ENCODE measurements around the gene ANKS1A.
"Not testable (repeated sequence)": the region's sequence is repeated elsewhere in the genome, so short reads cannot be mapped to it uniquely, and the experiment has no call there.

The ANKS1A gene

DNA sequence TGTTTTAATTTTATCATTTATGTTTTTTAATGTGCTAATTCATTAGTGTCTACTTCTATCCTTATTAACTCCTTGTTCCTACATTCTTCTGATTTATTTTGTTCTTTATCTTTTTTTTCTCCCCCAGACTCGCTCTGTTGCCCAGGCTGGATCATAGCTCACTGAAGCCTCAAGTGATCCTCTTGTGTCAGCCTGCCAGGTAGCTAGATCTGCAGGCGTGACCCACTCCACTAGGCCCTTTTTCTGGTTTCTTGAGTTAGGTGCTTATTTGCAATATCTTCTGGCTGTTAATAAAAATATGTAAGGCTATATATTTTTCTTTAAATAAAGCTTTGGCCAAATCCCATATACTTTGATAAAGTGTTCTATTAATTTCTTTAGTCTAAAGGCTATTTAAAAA, 4.1 kb upstream of the ANKS1A start:
- DNase-seq = no peak

DNA sequence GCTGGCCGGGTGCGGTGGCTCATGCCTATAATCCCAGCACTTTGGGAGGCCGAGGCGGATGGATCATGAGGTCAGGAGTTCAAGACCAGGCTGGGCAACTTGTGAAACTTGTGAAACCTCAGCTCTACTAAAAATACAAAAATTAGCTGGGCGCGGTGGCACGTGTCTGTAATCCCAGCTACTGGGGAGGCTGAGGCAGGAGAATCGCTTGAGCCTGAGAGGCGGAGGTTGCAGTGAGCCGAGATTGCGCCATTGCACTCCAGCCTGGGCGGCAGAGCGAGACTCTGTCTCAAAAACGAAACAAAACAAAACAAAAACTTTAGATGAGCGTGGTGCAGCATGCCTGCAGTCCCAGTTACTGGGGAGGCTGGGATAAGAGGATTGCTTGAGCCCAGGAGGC, 3.2 kb upstream of the ANKS1A start:
- not testable (repeated sequence) for DNase-seq

DNA sequence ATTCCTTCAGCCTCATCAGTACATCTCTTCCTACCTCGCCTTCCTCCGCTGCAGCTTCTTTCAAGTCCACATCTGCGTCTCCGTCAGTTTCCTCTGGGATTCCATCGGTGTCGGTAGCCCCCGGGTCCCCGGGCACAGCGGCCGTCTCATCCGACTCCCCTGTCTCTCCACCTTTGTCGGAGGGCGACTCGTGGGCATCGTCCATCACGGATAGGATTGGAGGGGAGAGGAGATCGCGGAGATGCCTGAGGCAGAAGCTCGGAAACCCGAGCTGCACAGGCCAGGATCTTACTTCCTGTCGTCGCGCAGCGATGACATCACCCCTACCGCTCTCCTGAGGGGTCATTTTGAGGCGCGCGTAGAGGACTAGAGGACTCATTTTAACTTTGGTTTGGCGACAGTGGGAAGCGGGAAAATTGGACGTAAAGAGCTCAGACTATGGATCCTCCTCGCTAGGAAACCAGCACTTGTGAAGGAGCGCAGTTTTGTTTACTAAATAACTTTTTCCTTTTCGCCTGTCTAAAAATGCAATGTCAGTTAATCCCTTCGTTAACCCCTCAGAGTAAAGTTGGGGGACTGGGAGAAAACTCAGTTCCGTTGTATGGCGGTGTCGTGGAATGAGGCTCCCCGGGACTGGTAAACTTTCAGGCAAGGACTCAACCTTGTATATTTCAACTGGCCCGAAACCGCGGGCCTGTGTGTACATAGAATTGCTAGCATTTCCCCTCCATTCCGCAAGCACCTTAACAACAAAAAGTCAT, 1.1 kb upstream of the ANKS1A start, which contains the start of gene TAF11:
TSS of gene TAF11 (minus strand) at position 290 of the 761 bp plus-strand sequence. CDS start at position 205, 85 bp downstream.
- peak; percentile 95 for DNase-seq

DNA sequence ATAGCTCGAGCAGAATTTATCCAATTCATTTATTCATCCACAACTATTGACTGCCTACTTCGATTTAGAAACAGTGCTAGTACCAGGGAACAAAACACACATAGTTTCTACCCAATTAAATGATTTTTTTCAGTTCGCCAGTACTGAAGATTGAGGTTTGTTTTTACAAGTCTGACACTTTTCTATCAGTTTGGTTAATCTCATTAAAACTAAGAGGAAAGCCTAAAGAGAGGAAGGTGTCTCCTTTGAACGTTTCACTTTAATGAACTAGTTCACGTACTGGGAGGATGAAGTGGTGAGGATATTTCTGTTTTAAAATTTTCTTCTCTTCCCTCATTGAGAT, 570 bp upstream of the ANKS1A start:
- no peak for DNase-seq

DNA sequence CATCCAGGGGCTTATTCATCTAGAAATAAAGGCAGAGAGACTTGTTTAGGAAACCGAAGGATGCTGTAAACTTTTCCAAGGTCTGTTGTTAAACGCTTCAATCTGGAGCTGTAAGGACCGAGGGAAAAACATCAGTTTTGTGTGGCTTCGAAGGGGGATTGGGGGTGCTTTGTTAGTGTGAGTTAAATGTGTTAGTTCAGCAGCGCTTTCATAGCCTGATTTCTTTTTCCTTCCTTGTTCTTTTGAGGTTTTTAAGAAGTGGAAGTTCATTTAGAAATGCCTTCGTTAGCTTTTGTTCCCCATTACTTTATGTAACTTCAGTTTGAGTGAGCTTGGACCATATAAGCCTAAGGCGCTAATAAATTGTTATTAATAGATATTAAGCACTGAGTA, 1.5 kb downstream of the ANKS1A start:
- DNase-seq = no peak

DNA sequence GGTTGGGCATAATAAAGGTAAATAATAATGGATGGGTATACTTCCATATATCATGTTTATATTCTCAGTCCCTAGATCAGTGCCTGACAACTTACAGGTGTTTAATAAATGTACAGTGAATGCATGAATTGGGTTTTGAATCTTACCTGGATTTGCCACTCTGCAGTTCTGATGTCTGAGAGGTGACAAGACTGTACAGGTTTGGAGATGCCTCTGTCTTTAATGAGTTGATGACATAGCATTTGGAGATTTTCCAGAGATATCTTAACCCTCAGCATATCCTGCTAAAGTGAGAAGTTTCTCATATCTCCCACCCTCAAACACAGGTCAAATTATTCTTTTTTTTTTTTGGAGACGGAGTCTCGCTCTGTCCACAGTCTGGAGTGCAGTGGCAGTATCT, 2.2 kb downstream of the ANKS1A start:
- DNase-seq = no peak

DNA sequence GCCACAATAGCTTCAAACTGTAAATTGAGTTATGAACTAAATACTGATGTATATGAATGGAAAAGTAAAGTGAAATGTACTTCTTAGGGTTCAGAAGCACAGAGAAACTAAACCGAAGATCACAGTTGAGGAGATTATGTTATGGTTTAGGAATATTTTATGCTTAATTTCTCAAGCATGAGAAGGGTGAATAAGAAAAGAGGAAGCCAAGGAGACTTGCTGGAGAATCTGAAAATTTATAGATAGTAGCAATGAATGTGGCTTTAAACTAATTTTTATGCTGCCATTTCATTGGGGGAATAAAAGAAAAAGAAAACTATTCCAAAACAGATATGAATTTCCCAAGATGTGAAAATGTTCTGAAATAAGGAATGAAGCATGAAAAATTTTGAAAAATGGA, 5.6 kb downstream of the ANKS1A start:
- DNase-seq = no peak

DNA sequence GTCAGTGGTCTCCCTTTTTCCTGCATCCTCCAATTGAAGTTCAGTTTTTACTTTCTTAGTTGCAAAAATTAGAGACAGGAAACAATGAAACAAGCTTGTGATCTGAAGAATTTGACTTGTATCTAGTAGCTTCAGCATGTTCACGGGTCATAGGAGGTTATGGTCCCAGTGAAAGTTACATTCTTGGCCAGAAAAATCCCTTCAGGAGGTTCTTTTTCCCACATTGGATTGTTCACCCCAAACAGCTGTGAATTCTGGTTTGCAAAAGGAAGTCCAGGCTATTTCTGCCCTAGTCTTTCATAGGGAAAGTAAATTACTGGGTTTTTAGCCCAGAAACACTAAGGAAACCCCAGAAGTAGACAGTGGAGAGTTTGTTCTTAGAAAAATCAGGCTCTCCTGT, 8.1 kb downstream of the ANKS1A start:
- DNase-seq = no peak

DNA sequence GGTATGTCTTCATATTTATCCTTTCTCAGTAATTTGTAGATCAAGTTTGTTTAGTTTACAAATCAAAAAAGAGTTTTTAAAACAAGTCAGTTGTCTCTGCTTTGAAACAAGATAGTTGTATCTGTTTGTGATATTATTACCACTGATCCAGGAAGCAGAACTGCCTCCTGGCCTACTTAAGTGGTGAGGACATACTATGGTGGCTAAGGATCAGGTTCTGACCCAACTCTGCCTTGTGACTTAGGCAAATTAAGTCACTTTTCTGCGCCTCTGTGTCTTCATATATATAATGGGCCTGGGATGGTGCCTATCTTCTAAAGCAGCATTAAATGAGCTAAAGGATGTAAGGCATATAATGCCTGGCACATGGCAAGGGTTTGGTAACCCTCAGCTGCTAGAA, 8.7 kb downstream of the ANKS1A start:
- no peak for DNase-seq

DNA sequence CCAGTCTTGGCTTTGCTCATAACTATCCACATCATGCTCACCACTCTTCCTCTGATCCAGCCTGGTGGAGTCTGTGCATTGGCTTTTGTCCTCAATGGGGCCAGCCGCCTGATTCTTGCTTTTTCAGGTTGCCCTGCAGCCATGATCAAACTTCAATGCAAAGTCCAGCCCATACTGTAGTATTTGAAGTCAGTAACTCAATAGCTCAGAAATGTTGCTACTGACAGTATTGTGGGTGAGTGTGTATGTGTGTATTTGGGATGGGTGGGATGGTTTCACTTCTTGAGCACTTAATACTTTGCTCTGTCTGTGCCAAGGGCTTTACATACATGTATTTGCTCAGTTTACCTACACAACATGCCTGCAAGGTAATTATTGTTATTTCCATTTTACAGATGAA, 10.7 kb downstream of the ANKS1A start:
- not testable (repeated sequence) for DNase-seq

DNA sequence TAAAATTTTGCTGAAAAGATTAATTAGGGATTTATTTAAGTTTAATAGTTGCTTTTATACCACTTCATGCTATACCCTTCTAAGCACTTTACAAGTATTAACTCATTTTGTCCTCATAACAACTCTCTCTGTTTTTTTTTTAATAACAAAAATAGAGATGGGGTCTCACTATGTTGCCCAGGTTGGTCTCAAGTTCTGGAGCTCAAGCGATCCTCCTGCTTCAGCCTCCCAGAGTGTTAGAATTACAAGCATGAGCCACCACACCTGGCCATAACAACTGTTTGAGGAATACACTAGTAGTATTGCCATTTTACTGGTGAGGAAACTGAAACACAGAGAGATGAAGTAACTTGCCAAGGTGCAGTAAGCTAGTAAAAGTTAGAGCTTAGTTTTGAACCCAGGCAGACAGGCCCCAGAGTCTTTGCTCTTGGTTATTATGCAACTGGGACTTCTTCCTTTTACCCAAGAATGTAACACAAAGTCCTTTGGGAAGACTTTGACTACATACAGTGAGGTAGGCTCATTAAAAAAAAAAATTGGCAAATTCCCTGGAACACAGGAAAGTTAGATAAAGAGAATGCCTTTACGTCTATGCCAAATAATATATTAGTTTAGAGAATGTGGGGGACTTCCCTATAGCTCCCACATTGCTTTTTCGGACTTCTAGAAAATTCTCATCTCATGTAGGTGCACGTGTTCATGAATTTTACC, 11.4 kb downstream of the ANKS1A start:
- DNase-seq = peak; percentile 2

DNA sequence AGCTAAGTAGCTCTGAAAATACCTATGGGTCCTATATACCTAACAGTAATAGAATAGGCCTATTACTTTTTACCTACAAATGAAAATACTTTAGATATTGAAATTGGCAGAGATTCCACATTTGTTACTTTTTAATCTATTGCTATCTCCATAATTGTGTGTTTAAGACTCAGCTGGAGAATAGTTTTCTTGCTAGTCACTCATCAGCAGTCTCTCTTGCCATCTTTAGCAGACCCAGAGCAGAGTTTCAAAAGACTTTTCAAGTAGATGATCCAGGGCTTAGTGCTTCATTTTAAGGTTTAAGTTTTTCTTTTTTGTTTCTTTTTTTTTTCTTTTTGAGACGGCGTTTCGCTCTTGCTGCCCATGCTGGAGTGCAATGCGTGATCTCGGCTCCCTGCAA, 12.9 kb downstream of the ANKS1A start:
- DNase-seq = peak; percentile 33

DNA sequence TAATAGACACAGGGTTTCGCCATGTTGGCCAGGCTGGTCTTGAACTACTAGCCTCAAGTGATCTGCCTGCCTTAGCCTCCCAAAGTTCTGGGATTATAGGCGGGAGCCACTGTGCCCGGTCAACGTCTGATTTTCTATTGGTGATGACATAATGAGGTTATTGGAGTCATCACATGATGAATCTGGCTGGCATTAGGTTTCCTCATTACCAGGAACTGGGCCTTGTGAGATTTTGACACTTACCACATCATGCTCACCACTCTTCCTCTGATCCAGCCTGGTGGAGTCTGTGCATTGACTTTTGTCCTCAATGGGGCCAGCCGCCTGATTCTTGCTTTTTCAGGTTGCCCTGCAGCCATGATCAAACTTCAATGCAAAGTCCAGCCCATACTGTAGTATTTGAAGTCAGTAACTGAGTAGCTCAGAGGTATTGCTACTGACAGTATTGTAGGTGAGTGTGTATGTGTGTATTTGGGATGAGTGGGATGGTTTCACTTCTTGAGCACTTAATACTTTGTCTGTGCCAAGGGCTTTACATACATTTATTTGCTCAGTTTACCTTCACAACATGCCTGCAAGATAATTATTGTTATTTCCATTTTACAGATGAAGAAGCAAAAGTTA, 16.0 kb downstream of the ANKS1A start:
- no peak for DNase-seq

DNA sequence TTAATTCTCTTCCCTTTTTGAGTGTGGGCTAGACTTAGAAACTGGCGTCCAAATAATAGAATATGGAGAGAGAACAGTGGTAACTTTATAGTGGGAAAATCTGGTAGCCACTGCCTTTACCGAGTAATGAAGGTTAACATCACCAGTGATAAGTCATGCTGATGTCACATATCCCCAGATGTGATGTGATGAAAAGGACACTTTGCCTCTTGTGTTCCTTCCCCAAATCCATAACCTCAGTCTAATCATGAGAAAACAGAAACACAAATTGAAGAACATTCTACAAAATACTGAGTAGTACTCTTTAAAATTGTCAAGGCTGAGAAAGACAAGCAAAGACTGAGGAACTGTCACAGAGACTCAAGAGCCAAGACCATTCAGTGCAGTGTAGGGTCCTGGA, 17.8 kb downstream of the ANKS1A start:
- no peak for DNase-seq

DNA sequence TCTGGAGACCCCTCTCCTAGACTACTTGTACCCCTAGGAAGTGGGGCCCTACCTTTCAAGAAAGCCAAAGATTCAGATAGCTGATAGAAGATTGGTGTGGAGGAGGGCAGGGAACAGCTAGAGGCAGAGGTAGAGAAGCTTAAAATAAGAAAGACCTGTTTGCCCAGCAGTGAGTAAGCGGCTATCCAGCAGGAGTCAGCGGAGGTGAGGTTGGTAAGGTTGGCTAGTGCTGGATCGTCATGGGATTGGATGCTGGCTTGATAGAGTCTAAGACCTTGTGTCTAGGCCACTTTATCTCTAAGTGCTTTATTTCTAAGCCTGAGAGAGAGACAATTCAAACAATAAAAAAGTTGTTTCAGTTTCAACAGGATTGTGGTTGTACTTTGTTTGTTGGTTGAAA, 19.1 kb downstream of the ANKS1A start:
- no peak for DNase-seq

DNA sequence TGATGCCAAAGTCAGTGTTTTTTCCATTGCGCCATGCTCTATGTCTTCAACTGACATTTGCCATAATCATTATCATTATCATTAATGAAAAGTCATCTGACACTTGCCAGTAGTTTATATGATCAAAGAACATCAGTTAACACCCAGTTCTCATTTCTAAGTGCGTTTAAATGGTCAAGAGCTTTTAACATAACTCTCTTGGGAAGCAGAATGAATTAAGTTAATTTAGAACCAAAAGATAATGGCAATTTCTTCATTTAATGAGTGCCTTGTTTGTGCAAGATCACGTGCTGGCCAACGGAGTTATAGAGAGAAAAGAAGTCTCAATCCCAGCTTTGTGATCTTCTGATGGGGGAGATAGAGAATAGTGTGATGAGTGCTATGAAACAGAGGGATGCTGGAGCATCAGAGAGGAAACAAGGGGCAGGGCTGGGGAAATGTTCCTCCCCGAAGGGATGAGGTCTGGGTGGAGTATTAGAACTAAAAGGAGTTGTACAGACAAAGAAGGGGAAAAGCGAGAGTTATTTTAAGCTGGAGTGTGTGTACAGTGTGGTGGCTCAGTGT, 20.3 kb downstream of the ANKS1A start:
- no peak for DNase-seq

DNA sequence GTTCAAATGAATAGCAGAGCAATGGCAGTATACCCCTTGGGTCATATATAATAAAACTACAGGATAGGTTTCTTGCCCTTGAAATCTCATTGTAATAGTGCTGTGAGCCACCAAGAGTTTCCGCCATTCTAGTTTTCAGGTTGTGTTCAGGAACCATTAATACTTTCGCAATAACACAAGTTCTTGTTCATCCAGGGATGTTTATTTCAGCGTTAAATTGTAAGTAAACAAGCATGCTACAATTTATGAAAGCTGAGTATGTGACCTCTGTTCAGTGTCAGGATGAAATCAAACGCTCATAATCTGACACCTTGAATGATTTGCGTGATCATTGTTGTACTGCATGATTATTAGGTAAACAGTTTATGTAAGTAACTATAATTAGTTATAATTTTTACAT, 22.8 kb downstream of the ANKS1A start:
- DNase-seq = no peak

DNA sequence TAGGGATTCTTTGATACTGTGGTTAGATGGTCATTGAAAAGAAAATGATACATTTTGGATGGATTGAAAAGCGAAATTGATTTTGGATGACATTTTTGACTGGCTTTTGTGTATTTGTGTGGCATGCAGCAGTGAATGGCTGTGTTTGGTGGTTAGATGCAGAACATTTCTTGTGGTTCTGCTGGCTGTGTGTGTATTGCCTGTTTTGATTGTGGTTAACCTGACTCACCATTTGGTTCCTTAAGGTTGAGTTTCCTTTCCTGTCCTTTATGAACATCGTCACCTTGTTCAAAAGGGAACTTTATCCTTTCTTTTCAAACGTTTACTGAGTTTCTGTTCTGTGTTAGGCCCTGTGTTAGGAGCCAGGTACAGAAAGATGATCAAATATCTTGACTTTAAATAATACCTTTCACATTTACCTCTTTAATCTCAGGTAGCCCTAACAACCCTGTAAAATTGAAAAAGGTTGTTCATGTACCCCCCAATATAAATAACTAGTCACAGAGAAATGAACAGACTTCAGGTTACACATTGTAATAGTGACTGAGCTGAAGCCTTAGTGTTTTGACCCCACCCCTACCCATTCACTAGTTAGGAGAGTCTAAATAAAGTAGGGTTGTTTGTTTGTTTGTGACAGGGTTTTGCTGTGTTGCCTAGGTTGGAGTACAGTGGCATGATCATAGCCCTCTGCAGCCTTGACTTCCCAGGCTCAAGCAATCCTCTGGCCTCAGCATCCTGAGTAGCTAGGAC, 23.8 kb downstream of the ANKS1A start:
- peak; percentile 65 for DNase-seq

DNA sequence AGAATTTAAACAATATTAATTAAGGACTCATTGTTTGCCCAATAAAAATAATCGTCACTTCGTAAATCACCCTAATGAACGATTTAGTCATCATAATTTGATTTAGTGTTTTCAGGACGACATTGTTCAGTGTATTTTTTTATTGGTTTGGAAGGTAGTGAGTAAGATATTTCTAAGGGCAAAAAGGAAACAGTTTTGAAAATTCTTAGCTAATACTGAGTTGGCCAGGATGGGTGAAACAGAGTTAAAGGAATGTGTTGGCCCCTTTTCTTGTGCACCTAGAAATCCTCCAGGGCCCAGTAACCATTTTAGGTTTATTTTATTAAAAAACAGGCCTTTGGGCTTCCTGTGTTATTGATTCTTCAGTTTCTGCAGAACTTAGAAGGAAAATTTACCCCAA, 25.3 kb downstream of the ANKS1A start:
- peak; percentile 9 for DNase-seq

DNA sequence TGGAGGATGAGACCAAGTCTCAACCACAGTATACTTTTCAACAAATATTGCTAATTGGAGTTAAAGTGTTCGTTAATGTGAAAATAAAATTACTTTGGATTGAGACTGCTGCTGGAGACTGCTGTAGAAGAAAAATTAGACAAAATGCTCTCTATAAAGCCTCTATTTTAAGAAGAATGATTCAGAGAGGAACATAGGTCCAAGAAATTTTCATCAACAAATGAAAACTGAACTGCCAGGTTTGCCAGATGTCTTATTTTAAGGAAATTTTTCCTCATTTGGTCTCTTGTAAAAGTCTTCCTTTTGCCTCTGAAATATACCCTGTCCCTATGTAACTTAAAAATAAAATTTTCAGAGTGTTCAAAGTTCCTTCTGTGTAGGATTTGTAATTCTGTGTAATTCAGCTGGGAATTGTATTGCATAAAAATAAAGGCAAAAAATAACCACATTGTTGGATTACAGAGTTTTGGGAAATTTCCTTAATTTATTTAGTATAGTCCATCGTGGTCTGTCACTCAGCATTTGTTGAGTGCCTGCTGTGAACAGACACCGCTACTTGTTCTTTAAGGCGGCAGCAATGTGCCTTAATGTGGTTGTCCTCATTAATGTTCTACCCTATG, 27.4 kb downstream of the ANKS1A start:
- no peak for DNase-seq

DNA sequence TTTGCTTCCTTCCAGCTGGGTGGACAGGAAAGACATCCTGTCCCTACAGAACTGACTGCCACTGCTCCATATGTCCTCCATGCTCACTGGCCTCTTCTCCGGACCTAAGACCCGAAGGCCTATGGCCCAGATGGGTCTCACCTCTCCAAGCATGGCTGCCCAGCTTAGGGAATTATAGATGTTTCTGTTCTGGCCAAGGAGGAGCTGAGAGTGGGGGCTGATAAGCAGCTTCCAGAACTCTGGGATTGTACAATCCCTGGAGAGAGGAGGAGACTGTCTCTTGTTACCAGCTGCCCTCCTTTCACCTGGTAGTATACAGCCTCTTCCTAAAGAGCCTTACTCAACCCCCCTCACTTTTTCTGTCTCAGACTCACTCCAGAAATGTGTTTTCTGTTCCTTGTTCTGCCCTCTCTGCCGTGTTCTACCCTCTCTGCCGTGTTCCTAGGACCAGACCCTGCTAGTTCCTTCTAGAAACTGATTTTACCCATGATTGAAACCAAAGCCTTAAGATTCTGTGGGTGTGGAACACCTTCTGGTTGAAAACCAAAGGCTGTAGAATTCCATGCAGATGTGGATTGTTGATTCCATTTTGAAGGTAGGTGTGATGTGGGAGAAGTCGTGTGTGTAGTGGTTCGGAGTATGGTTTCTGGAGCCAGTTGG, 28.7 kb downstream of the ANKS1A start:
- no peak for DNase-seq

DNA sequence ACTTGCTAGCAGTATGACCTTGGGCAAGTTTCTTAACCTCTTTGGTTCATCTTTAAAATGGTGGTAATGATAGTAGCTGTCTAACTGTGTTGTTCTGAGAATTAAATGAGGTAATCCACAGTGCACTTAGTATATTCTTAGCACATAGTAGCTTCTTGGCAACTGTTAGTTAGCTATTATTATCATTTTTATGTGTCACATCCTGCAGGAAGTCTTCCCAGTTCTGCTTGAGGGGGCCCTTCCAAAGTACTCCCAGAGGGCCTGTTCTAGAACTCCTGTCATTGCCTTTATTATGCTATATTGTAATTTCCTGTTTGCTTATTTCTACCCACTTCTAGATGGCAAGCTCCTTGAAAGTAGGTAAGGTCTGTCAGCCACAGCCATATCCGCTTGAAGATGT, 30.6 kb downstream of the ANKS1A start:
- peak; percentile 13 for DNase-seq

Measured in fibroblast of skin of abdomen (primary cell).